Osteoblast (primary cell): Measurements from ENCODE around the gene RIPOR3. TPM values are rescaled to one million over a fixed set of nuclear protein-coding genes. Genes with fewer than 3 reads are reported as not detected.

Experiments
- DNase-seq: peaks from one replicate; pipeline ENCODE4 v3.0.0; 2011; ENCODE audit warnings: low spot score, mixed read lengths; ENCODE audit not compliant: insufficient read length; ENCODE audit errors: missing footprints
- H2AFZ ChIP-seq: 2 replicates; pipeline ENCODE4 v1.6.0; 2011; ENCODE audit warnings: mild to moderate bottlenecking, low read length
- H3K27ac ChIP-seq: 2 replicates; pipeline ENCODE4 v1.5.1; 2011; ENCODE audit warnings: mild to moderate bottlenecking, low read depth, low read length, moderate library complexity
- H3K27me3 ChIP-seq: 2 replicates; pipeline ENCODE4 v1.6.0; 2012; ENCODE audit warnings: mild to moderate bottlenecking, control low read depth, inconsistent platforms, low read length, moderate library complexity; ENCODE audit not compliant: insufficient read depth
- H3K36me3 ChIP-seq: 2 replicates; pipeline ENCODE4 v1.5.1; 2011; ENCODE audit warnings: mild to moderate bottlenecking, low read length, control low read depth, moderate library complexity; ENCODE audit not compliant: insufficient read depth
- H3K4me1 ChIP-seq: 2 replicates; pipeline ENCODE4 v1.5.1; 2011; ENCODE audit warnings: mild to moderate bottlenecking, low read length, control low read depth, moderate library complexity; ENCODE audit not compliant: insufficient read depth
- H3K4me2 ChIP-seq: 2 replicates; pipeline ENCODE4 v1.6.0; 2011; ENCODE audit warnings: mild to moderate bottlenecking, low read length; ENCODE audit not compliant: insufficient read depth
- H3K4me3 ChIP-seq: fragments of 200-600 bp; sonication (generic); 3 replicates; pipeline ENCODE4 v1.5.1; 2012; ENCODE audit warnings: mild to moderate bottlenecking, low read length, inconsistent platforms; ENCODE audit not compliant: insufficient read depth
- H3K79me2 ChIP-seq: 2 replicates; pipeline ENCODE4 v1.6.0; 2012; ENCODE audit warnings: mild to moderate bottlenecking, low read length, control low read depth, inconsistent platforms; ENCODE audit not compliant: insufficient read depth
- H3K9me3 ChIP-seq: 2 replicates; pipeline ENCODE4 v1.5.1; 2011; ENCODE audit warnings: low read depth, low read length, control low read depth
- H4K20me1 ChIP-seq: 2 replicates; pipeline ENCODE4 v1.6.0; 2012; ENCODE audit warnings: mild to moderate bottlenecking, low read length, control low read depth; ENCODE audit not compliant: insufficient read depth
- CTCF ChIP-seq: IDR thresholded peaks from 2 replicates; pipeline ENCODE4 v1.5.1; 2011; ENCODE audit warnings: mild to moderate bottlenecking, low read depth, low read length, moderate library complexity; ENCODE audit errors: extremely low read depth
- total RNA-seq: library from RNA; depleted of rRNA; stranded (reverse); fragments of >200 nt; gene quantifications from 2 replicates; pipeline ENCODE4 v1.2.3, GENCODE V29; 2012

RIPOR3 gene
- total RNA-seq, 1 donor, result 1.1 TPM

GRCh38 chr20:50686821-50687220 is 4.5 kb downstream of the RIPOR3 start:
- H3K36me3 ChIP-seq, result no peaks in the 10 kb centered on the region
- no peak overlapping the region for H3K4me2 ChIP-seq
- no peak for DNase-seq
- no peak for TF ChIP-seq CTCF
- no peaks in the 10 kb centered on the region for H3K79me2 ChIP-seq
- no peaks in the 10 kb centered on the region for H4K20me1 ChIP-seq
- H2AFZ ChIP-seq, result no peak overlapping the region
- H3K4me3 ChIP-seq, result no peak overlapping the region
- H3K27me3 ChIP-seq, result peaks cover 14% of the 10 kb centered on the region
- peaks cover 4% of the 10 kb centered on the region for H3K4me1 ChIP-seq
- H3K27ac ChIP-seq, result no peak overlapping the region
- no peaks in the 10 kb centered on the region for H3K9me3 ChIP-seq

- no peaks in the 10 kb centered on the region for H3K9me3 ChIP-seq
- H2AFZ ChIP-seq, result no peak overlapping the region
- no peak overlapping the region for H3K4me2 ChIP-seq
- no peak overlapping the region for H3K4me3 ChIP-seq
- H3K4me1 ChIP-seq, result no peaks in the 10 kb centered on the region
- no peaks in the 10 kb centered on the region for H4K20me1 ChIP-seq
- no peaks in the 10 kb centered on the region for H3K36me3 ChIP-seq
- no peak for TF ChIP-seq CTCF
- no peak overlapping the region for H3K27ac ChIP-seq
- H3K27me3 ChIP-seq, result peaks cover 3% of the 10 kb centered on the region
- no peak for DNase-seq
- no peaks in the 10 kb centered on the region for H3K79me2 ChIP-seq
These were observed 7.8 kb downstream of the RIPOR3 start for GRCh38 chr20:50683570-50683969.

GRCh38 chr20:50682947-50683530 is 8.3 kb downstream of the RIPOR3 start:
- Histone ChIP-seq H3K4me1 (no peaks in the 10 kb centered on the region), H3K4me3 (no peak overlapping the region), H3K9me3 (no peaks in the 10 kb centered on the region), H3K4me2 (no peak overlapping the region), H4K20me1 (no peaks in the 10 kb centered on the region), H3K36me3 (no peaks in the 10 kb centered on the region), H3K27me3 (peaks cover 3% of the 10 kb centered on the region), H3K79me2 (no peaks in the 10 kb centered on the region), H3K27ac (no peak overlapping the region), H2AFZ (no peak overlapping the region)
- DNase-seq, result no peak
- no peak for TF ChIP-seq CTCF

- H4K20me1 ChIP-seq, result no peaks in the 10 kb centered on the region
- H3K4me3 ChIP-seq, result no peak overlapping the region
- peaks cover 3% of the 10 kb centered on the region for H3K27me3 ChIP-seq
- H2AFZ ChIP-seq, result no peak overlapping the region
- no peak for TF ChIP-seq CTCF
- H3K36me3 ChIP-seq, result no peaks in the 10 kb centered on the region
- H3K27ac ChIP-seq, result no peak overlapping the region
- no peak overlapping the region for H3K4me2 ChIP-seq
- H3K9me3 ChIP-seq, result no peaks in the 10 kb centered on the region
- H3K4me1 ChIP-seq, result no peaks in the 10 kb centered on the region
- no peaks in the 10 kb centered on the region for H3K79me2 ChIP-seq
- no peak for DNase-seq
These were observed 9.3 kb downstream of the RIPOR3 start for GRCh38 chr20:50682065-50682464.
